ENCODE measurements around the gene DYNC1LI1. TPM values are rescaled to one million over a fixed set of nuclear protein-coding genes. Genes with fewer than 3 reads are reported as not detected.
A peak's percentile ranks its signal among the peaks of the same experiment; 100 is the strongest.

Gene DYNC1LI1
- total and polyA plus RNA-seq, 7 experiments from 2014 or later = 17.9 to 28.5 (median 27.1) TPM

DNA sequence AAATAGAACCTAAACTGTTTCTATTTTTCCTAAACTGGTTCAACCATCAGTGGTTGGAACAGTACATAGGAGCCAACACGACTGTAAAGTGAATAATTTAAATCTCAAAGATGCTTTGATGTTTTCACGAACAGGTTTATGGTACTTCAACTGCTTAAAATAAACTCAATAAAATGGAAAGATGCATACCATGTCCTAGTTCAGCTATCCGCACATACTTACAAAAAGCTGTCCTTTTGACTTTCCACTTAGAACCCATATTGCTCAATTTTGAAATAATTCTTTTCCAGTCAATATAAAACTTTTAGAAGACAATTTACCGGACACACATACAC, 68.9 kb downstream of the DYNC1LI1 start:
- CTCF ChIA-PET = interaction anchor here (0.8 to 1.1 kb wide), 2 partner anchors 33 to 126 kb away, joined by 3 to 8 read pairs; no protein-coding TSS in a partner anchor
- ATAC-seq (no peak), DNase-seq (no peak)
- H3K4me3 ChIP-seq (ENCODE audit: low read length) = peak overlapping the region; percentile 89
- intact Hi-C loops (cut with micrococcal nuclease) = loop anchor here (1.0 to 10.0 kb wide), 15 partner anchors 33 to 939 kb away; partner anchors contain the start of genes CMTM8 (in 2 of the 2), CNOT10 (in 2 of the 2), DYNC1LI1 (in 2 of the 2) and GPD1L (in 2 of the 2)
- no peaks in the 10 kb centered on the region for H3K27me3 ChIP-seq (ENCODE audit: control insufficient read depth in 2 of 2, insufficient read depth in 2 of 2, low read length in 2 of 2)
- peaks cover 0 to 6% (median 0%) of the 10 kb centered on the region in 3 experiments for H3K36me3 ChIP-seq (ENCODE audit: control insufficient read depth in 2 of 3, insufficient read depth in 3 of 3, low read length in 3 of 3)
- H3K9me3 Mint-ChIP-seq = peaks cover 0 to 1% (median 0%) of the 10 kb centered on the region in 11 donors
- peak overlapping the region; percentile 98 for H3K27ac ChIP-seq (ENCODE audit: low read depth, low read length)
- no peaks in the 10 kb centered on the region for H3K9me3 ChIP-seq (ENCODE audit: control insufficient read depth in 2 of 3, low read length in 3 of 3)
- H3K4me3 Mint-ChIP-seq = peak overlapping the region; percentile 79 to 97 (median 93)
- peaks cover 6 to 23% of the 10 kb centered on the region in 2 donors for H3K4me1 ChIP-seq (ENCODE audit: control insufficient read depth in 2 of 2, insufficient read depth in 2 of 2, low read length in 2 of 2)
- H3K4me1 Mint-ChIP-seq = peaks cover 30 to 51% (median 45%) of the 10 kb centered on the region in 7 donors
- H3K27ac Mint-ChIP-seq = peak overlapping the region; percentile 84 to 98 (median 88)
- POLR2A ChIA-PET = interaction anchor here (0.8 to 1.4 kb wide), 3 partner anchors 9 to 1300 kb away, joined by 3 to 5 read pairs (median 4); partner anchors contain the start of gene CNOT10
- peaks cover 4 to 10% (median 6%) of the 10 kb centered on the region in 5 donors for H3K36me3 Mint-ChIP-seq
- H3K27me3 Mint-ChIP-seq = peaks cover 0 to 4% (median 0%) of the 10 kb centered on the region in 5 donors

DNA sequence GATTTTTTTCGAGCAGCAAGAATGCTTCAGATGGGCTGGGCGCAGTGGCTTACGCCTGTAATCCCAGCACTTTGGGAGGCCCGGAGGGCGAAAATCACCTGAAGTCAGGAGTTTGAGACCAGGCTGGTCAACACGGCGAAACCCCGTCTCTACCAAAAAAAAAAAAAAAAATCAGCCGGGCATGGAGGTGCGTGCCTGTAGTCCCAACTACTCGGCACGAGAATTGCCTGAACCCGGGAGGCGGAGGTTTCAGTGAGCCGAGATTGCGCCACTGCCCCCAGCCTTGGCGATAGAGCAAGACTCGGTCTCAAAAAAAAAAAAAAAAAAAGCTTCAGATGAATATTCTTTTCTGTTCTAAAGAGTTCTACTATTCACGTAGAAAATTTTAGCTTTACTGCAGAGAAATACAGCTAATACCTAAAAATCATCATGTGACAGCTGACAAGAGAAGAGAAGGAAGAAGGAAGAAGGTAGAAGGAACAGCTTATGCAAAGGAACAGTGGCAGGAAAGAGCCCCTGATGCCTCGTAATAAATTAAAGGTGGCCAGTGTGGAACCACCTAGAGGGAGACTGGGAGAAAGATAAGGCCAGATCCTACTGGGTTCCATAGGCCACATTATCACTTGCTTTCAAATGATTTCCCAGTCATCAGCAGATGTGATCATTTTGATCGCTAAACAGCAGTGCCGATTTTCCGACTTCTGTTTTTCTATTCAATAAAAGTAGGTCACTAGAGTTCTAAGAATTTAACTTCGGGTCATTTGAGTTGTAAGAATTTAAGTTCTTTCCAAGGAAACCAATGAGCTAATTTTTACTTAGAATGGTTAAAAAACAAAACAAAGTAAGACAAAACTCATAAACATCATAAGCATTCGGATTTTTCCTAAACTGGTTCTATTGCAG, 69.5 kb downstream of the DYNC1LI1 start:
- peak overlapping the region; percentile 89 for H3K4me3 ChIP-seq (ENCODE audit: low read length)
- H3K4me1 ChIP-seq (ENCODE audit: control insufficient read depth in 2 of 2, insufficient read depth in 2 of 2, low read length in 2 of 2) = peaks cover 6 to 23% of the 10 kb centered on the region in 2 donors
- ATAC-seq = no peak
- intact Hi-C loops (cut with micrococcal nuclease) = loop anchor here (5.0 to 10.0 kb wide), 4 partner anchors 324 to 611 kb away; partner anchors contain the start of genes CRTAP (in 1 of the 2) and GPD1L (in 1 of the 2)
- Mint-ChIP-seq H3K4me1 (peaks cover 36 to 57% (median 51%) of the 10 kb centered on the region in 7 donors), H3K4me3 (peak overlapping the region; percentile 79 to 97 (median 93)), H3K36me3 (peaks cover 4 to 15% (median 12%) of the 10 kb centered on the region in 5 donors), H3K9me3 (peaks cover 0 to 1% (median 0%) of the 10 kb centered on the region in 11 donors), H3K27ac (peak overlapping the region in 8 of 9 donors; percentile 76 to 98 (median 88)), H3K27me3 (peaks cover 0 to 4% (median 0%) of the 10 kb centered on the region in 5 donors)
- no peak for DNase-seq
- no peaks in the 10 kb centered on the region for H3K27me3 ChIP-seq (ENCODE audit: control insufficient read depth in 2 of 2, insufficient read depth in 2 of 2, low read length in 2 of 2)
- no peaks in the 10 kb centered on the region for H3K9me3 ChIP-seq (ENCODE audit: control insufficient read depth in 2 of 3, low read length in 3 of 3)
- peak overlapping the region; percentile 98 for H3K27ac ChIP-seq (ENCODE audit: low read depth, low read length)
- peaks cover 0 to 6% (median 0%) of the 10 kb centered on the region in 3 experiments for H3K36me3 ChIP-seq (ENCODE audit: control insufficient read depth in 2 of 3, insufficient read depth in 3 of 3, low read length in 3 of 3)
- ChIA-PET POLR2A (interaction anchor here (0.7 to 1.4 kb wide), 4 partner anchors 8 to 1300 kb away, joined by 3 to 5 read pairs (median 4); partner anchors contain the start of gene CNOT10), CTCF (interaction anchor here (0.6 to 0.7 kb wide), 4 partner anchors 12 to 144 kb away, joined by 3 to 4 read pairs (median 3); no protein-coding TSS in a partner anchor)

DNA sequence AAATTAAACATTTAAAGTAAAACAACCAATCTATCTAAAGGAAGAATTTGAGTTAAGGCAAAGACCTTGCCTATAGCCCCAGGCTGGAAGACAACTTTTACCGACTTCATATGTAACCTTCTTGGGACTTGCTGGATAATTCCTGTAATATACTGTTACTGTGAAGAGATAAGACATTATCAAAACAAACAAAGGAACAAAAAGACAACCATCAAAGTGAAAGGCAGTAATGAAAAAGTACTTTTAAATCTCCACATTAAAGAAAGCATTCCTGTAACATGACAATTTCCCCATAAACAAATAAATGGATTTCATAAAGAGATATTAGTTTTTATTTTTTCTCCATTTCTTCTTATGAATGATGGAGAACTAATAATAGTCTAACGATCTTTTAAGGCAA, 70.4 kb downstream of the DYNC1LI1 start:
- Mint-ChIP-seq H3K27ac (peak overlapping the region in 2 of 9 donors; percentile 12 to 55), H3K4me1 (peaks cover 38 to 65% (median 57%) of the 10 kb centered on the region in 7 donors), H3K4me3 (peak overlapping the region; percentile 14 to 97 (median 82)), H3K27me3 (peaks cover 0 to 3% (median 0%) of the 10 kb centered on the region in 5 donors), H3K36me3 (peaks cover 4 to 19% (median 12%) of the 10 kb centered on the region in 5 donors), H3K9me3 (peaks cover 0 to 1% (median 0%) of the 10 kb centered on the region in 11 donors)
- Histone ChIP-seq H3K9me3 (ENCODE audit: control insufficient read depth in 2 of 3, low read length in 3 of 3) (no peaks in the 10 kb centered on the region), H3K36me3 (ENCODE audit: control insufficient read depth in 2 of 3, insufficient read depth in 3 of 3, low read length in 3 of 3) (peaks cover 0 to 6% (median 0%) of the 10 kb centered on the region in 3 experiments), H3K4me3 (ENCODE audit: low read length) (no peak overlapping the region), H3K27me3 (ENCODE audit: control insufficient read depth in 2 of 2, insufficient read depth in 2 of 2, low read length in 2 of 2) (no peaks in the 10 kb centered on the region), H3K4me1 (ENCODE audit: control insufficient read depth in 2 of 2, insufficient read depth in 2 of 2, low read length in 2 of 2) (peaks cover 6 to 27% of the 10 kb centered on the region in 2 donors), H3K27ac (ENCODE audit: low read depth, low read length) (no peak overlapping the region)
- ChIA-PET POLR2A (interaction anchor here (1.8 kb wide), 1 partner anchor 124 kb away, joined by 5 read pairs; no protein-coding TSS in a partner anchor), CTCF (interaction anchor here (0.7 kb wide), 1 partner anchor 25 kb away, joined by 3 read pairs; no protein-coding TSS in a partner anchor)
- intact Hi-C loops (cut with micrococcal nuclease) = loop anchor here (5.0 to 10.0 kb wide), 4 partner anchors 323 to 612 kb away; partner anchors contain the start of genes CRTAP (in 1 of the 2) and GPD1L (in 1 of the 2)
- DNase-seq (no peak), ATAC-seq (no peak)

DNA sequence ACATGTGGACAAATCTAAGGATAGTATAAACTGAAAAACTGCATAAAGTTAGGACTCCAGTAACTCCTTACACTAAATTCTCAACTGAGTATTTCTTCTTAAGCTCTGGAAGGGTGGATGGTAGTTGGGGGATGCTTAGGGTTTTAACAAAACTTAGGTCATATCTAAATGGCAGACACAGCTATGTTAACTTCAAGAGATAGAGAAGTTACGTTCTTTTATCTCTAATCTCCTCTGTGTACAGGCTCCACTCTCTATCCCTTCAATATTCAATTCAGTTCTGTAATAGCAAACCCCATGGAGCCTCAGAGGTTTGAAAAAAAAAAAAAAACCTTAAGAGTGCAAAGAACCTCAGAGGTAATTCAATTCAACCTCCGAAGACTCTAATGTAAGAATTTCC, 71.1 kb downstream of the DYNC1LI1 start:
- Histone ChIP-seq H3K27ac (ENCODE audit: low read depth, low read length) (no peak overlapping the region), H3K36me3 (ENCODE audit: control insufficient read depth in 2 of 3, insufficient read depth in 3 of 3, low read length in 3 of 3) (peaks cover 0 to 6% (median 0%) of the 10 kb centered on the region in 3 experiments), H3K27me3 (ENCODE audit: control insufficient read depth in 2 of 2, insufficient read depth in 2 of 2, low read length in 2 of 2) (no peaks in the 10 kb centered on the region), H3K4me1 (ENCODE audit: control insufficient read depth in 2 of 2, insufficient read depth in 2 of 2, low read length in 2 of 2) (peaks cover 6 to 28% of the 10 kb centered on the region in 2 donors), H3K4me3 (ENCODE audit: low read length) (no peak overlapping the region), H3K9me3 (ENCODE audit: control insufficient read depth in 2 of 3, low read length in 3 of 3) (no peaks in the 10 kb centered on the region)
- ChIA-PET CTCF (interaction anchor here (1.1 kb wide), 1 partner anchor 322 kb away, joined by 5 read pairs; no protein-coding TSS in a partner anchor), POLR2A (interaction anchor here (0.6 to 1.8 kb wide), 4 partner anchors 57 to 129 kb away, joined by 3 to 5 read pairs (median 3); no protein-coding TSS in a partner anchor)
- no peaks in the 10 kb centered on the region for H3K27me3 Mint-ChIP-seq
- H3K9me3 Mint-ChIP-seq = peaks cover 0 to 1% (median 0%) of the 10 kb centered on the region in 11 donors
- peaks cover 4 to 19% (median 12%) of the 10 kb centered on the region in 5 donors for H3K36me3 Mint-ChIP-seq
- peak overlapping the region in 5 of 9 donors; percentile 12 to 56 (median 51) for H3K27ac Mint-ChIP-seq
- intact Hi-C loops (cut with micrococcal nuclease) = no loop called here
- peak overlapping the region in 4 of 10 donors; percentile 4 to 88 (median 31) for H3K4me3 Mint-ChIP-seq
- H3K4me1 Mint-ChIP-seq = peaks cover 38 to 68% (median 58%) of the 10 kb centered on the region in 7 donors
- ATAC-seq = no peak
- no peak for DNase-seq

DNA sequence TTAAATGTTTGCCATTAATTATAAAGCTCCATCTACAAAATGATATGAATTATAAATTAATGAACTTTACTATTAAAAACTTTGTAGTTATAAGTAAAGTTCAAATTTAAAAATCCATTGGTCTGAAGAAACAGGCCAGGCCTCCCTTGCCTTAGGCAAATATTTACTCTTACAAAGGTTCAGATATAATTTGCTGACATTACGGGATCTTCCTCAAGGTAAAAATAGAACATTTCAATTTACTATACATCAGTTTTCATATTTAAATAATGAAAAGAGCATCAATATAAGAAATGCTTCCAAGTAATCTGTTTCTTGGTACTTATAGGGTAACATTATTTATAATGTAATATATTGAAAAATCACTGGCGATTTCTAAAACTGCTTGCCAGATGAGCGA, 71.7 kb downstream of the DYNC1LI1 start:
- H3K4me3 Mint-ChIP-seq = no peak overlapping the region
- peaks cover 0 to 6% (median 0%) of the 10 kb centered on the region in 3 experiments for H3K36me3 ChIP-seq (ENCODE audit: control insufficient read depth in 2 of 3, insufficient read depth in 3 of 3, low read length in 3 of 3)
- no peak overlapping the region for H3K4me3 ChIP-seq (ENCODE audit: low read length)
- intact Hi-C loops (cut with micrococcal nuclease) = no loop called here
- H3K9me3 Mint-ChIP-seq = peaks cover 0 to 1% (median 0%) of the 10 kb centered on the region in 11 donors
- no peaks in the 10 kb centered on the region for H3K9me3 ChIP-seq (ENCODE audit: control insufficient read depth in 2 of 3, low read length in 3 of 3)
- ATAC-seq (no peak), DNase-seq (no peak)
- H3K4me1 ChIP-seq (ENCODE audit: control insufficient read depth in 2 of 2, insufficient read depth in 2 of 2, low read length in 2 of 2) = peaks cover 6 to 28% of the 10 kb centered on the region in 2 donors
- H3K27me3 Mint-ChIP-seq = no peaks in the 10 kb centered on the region
- H3K27ac Mint-ChIP-seq = peak overlapping the region in 1 of 9 donors; percentile 26
- no peak overlapping the region for H3K27ac ChIP-seq (ENCODE audit: low read depth, low read length)
- no peaks in the 10 kb centered on the region for H3K27me3 ChIP-seq (ENCODE audit: control insufficient read depth in 2 of 2, insufficient read depth in 2 of 2, low read length in 2 of 2)
- ChIA-PET POLR2A (interaction anchor here (0.6 to 1.8 kb wide), 4 partner anchors 9 to 122 kb away, joined by 3 to 5 read pairs (median 4); no protein-coding TSS in a partner anchor), CTCF (interaction anchor here (0.7 to 1.1 kb wide), 2 partner anchors 322 to 586 kb away, joined by 4 to 5 read pairs; no protein-coding TSS in a partner anchor)
- H3K4me1 Mint-ChIP-seq = peaks cover 38 to 68% (median 58%) of the 10 kb centered on the region in 7 donors
- peaks cover 4 to 19% (median 12%) of the 10 kb centered on the region in 5 donors for H3K36me3 Mint-ChIP-seq
